ENCODE results near the gene RETREG1. TPM values are rescaled to one million over a fixed set of nuclear protein-coding genes. Genes with fewer than 3 reads are reported as not detected.

Gene RETREG1
- total RNA-seq, 1 donor from 2014 or later, result 2.9 TPM

GRCh38 chr5:16579142-16579847 is 37.5 kb downstream of the RETREG1 start:
- Histone ChIP-seq H3K9me3 (no peaks in the 10 kb centered on the region), H3K36me3 (no peaks in the 10 kb centered on the region), H3K27me3 (no peaks in the 10 kb centered on the region), H3K27ac (no peak overlapping the region), H3K4me3 (no peak overlapping the region), H3K4me1 (peaks cover 2 to 7% of the 10 kb centered on the region in 2 donors)
- TF ChIP-seq CTCF (IDR thresholded peaks at IDR 0.05), result no peak
- DNase-seq (ENCODE audit: low spot score in 2 of 2), result no peak
- intact Hi-C loops (cut with DNase I), result no loop called here

GRCh38 chr5:16578474-16578883 is 38.3 kb downstream of the RETREG1 start:
- Histone ChIP-seq H3K27ac (no peak overlapping the region), H3K9me3 (no peaks in the 10 kb centered on the region), H3K36me3 (no peaks in the 10 kb centered on the region), H3K4me1 (peaks cover 3 to 7% of the 10 kb centered on the region in 2 donors), H3K4me3 (no peak overlapping the region), H3K27me3 (no peaks in the 10 kb centered on the region)
- DNase-seq (ENCODE audit: low spot score in 2 of 2), result no peak
- TF ChIP-seq CTCF (IDR thresholded peaks at IDR 0.05), result no peak
- intact Hi-C loops (cut with DNase I), result no loop called here

GRCh38 chr5:16577677-16578076 is 39.1 kb downstream of the RETREG1 start:
- Histone ChIP-seq H3K36me3 (no peaks in the 10 kb centered on the region), H3K4me1 (peaks cover 3 to 7% of the 10 kb centered on the region in 2 donors), H3K4me3 (no peak overlapping the region), H3K9me3 (no peaks in the 10 kb centered on the region), H3K27me3 (no peaks in the 10 kb centered on the region), H3K27ac (no peak overlapping the region)
- DNase-seq (ENCODE audit: low spot score in 2 of 2), result no peak
- intact Hi-C loops (cut with DNase I), result no loop called here
- TF ChIP-seq CTCF (IDR thresholded peaks at IDR 0.05), result no peak

- Histone ChIP-seq H3K9me3 (no peaks in the 10 kb centered on the region), H3K27ac (peak overlapping the region; percentile 43 to 50), H3K27me3 (no peaks in the 10 kb centered on the region), H3K4me3 (no peak overlapping the region), H3K36me3 (no peaks in the 10 kb centered on the region), H3K4me1 (peaks cover 3 to 7% of the 10 kb centered on the region in 2 donors)
- no peak for DNase-seq (ENCODE audit: low spot score in 2 of 2)
- TF ChIP-seq CTCF (IDR thresholded peaks at IDR 0.05), result no peak
- intact Hi-C loops (cut with DNase I), result no loop called here
Observed at GRCh38 chr5:16574789-16575721, 41.7 kb downstream of the RETREG1 start.

- Histone ChIP-seq H3K27ac (no peak overlapping the region), H3K27me3 (no peaks in the 10 kb centered on the region), H3K4me3 (no peak overlapping the region), H3K4me1 (peaks cover 3 to 7% of the 10 kb centered on the region in 2 donors), H3K9me3 (no peaks in the 10 kb centered on the region), H3K36me3 (no peaks in the 10 kb centered on the region)
- TF ChIP-seq CTCF (IDR thresholded peaks at IDR 0.05), result no peak
- no peak for DNase-seq (ENCODE audit: low spot score in 2 of 2)
- intact Hi-C loops (cut with DNase I), result no loop called here
Observed at GRCh38 chr5:16573401-16573800, 43.4 kb downstream of the RETREG1 start.
